SK-N-SH (cell line): ENCODE measurements around the gene MIGA2.
"Not testable (repeated sequence)": the region's sequence is repeated elsewhere in the genome, so short reads cannot be mapped to it uniquely, and the experiment has no call there.

Experiments used
- GABPA ChIP-seq: IDR thresholded peaks from 2 replicates; pipeline ENCODE4 v1.4.0; 2012; ENCODE audit warnings: low read depth, mild to moderate bottlenecking
- MXI1 ChIP-seq: IDR thresholded peaks from 2 replicates; pipeline ENCODE4 v1.6.1; 2012; ENCODE audit warnings: mild to moderate bottlenecking, low read depth, low read length, improper control_type of control experiment
- POLR2AphosphoS5 ChIP-seq: IDR thresholded peaks from 2 replicates; pipeline ENCODE4 v1.6.1; 2012; ENCODE audit warnings: low read depth, low read length
- RAD21 ChIP-seq: IDR thresholded peaks from 2 replicates; pipeline ENCODE4 v1.6.1; 2012; ENCODE audit warnings: mild to moderate bottlenecking, low read length
- RFX5 ChIP-seq: IDR thresholded peaks from 2 replicates; pipeline ENCODE4 v1.6.1; 2012; ENCODE audit warnings: mild to moderate bottlenecking, improper control_type of control experiment, low read length
- TCF12 ChIP-seq: IDR thresholded peaks from 2 replicates; pipeline ENCODE4 v1.4.0; 2012
- TEAD4 ChIP-seq: IDR thresholded peaks from 2 replicates; pipeline ENCODE4 v1.4.0; 2012; ENCODE audit warnings: mild to moderate bottlenecking, borderline replicate concordance; ENCODE audit not compliant: insufficient read depth
- TF ChIP-seq, protein P1 (sequence below): fragments of 200-600 bp; sonication (generic); IDR thresholded peaks from 2 replicates; pipeline ENCODE4 v1.6.1; 2017; ENCODE audit warnings: antibody characterized with exemption, mild to moderate bottlenecking, moderate library complexity
- TF ChIP-seq, protein P2 (sequence below): IDR thresholded peaks from 2 replicates; pipeline ENCODE4 v1.6.1; 2012; ENCODE audit warnings: mild to moderate bottlenecking, low read depth, low read length, moderate library complexity
- TF ChIP-seq, protein P3 (sequence below): IDR thresholded peaks from 2 replicates; pipeline ENCODE4; 2012

DNA sequence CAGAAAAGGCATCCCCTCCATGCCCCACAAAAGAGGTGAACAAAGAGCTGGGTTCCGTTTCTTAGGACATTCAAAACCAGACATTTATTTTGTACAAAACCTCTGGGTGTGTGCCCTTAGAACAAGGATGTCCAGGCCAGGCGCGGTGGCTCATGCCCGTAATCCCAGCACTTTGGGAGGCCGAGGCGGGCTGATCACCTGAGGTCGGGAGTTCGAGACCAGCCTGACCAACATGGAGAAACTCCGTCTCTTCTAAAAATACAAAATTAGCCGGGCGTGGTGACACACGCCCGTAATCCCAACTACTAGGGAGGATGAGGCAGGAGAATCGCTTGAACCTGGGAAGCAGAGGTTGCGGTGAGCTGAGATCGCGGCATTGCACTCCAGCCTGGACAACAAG lies 76.1 kb downstream of the MIGA2 start:
- not testable (repeated sequence) for TF ChIP-seq GABPA, MXI1, TEAD4, POLR2AphosphoS5, TCF12, RAD21, RFX5
- TF ChIP-seq, protein P1, sequence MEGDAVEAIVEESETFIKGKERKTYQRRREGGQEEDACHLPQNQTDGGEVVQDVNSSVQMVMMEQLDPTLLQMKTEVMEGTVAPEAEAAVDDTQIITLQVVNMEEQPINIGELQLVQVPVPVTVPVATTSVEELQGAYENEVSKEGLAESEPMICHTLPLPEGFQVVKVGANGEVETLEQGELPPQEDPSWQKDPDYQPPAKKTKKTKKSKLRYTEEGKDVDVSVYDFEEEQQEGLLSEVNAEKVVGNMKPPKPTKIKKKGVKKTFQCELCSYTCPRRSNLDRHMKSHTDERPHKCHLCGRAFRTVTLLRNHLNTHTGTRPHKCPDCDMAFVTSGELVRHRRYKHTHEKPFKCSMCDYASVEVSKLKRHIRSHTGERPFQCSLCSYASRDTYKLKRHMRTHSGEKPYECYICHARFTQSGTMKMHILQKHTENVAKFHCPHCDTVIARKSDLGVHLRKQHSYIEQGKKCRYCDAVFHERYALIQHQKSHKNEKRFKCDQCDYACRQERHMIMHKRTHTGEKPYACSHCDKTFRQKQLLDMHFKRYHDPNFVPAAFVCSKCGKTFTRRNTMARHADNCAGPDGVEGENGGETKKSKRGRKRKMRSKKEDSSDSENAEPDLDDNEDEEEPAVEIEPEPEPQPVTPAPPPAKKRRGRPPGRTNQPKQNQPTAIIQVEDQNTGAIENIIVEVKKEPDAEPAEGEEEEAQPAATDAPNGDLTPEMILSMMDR, result not testable (repeated sequence)
- TF ChIP-seq, protein P2, sequence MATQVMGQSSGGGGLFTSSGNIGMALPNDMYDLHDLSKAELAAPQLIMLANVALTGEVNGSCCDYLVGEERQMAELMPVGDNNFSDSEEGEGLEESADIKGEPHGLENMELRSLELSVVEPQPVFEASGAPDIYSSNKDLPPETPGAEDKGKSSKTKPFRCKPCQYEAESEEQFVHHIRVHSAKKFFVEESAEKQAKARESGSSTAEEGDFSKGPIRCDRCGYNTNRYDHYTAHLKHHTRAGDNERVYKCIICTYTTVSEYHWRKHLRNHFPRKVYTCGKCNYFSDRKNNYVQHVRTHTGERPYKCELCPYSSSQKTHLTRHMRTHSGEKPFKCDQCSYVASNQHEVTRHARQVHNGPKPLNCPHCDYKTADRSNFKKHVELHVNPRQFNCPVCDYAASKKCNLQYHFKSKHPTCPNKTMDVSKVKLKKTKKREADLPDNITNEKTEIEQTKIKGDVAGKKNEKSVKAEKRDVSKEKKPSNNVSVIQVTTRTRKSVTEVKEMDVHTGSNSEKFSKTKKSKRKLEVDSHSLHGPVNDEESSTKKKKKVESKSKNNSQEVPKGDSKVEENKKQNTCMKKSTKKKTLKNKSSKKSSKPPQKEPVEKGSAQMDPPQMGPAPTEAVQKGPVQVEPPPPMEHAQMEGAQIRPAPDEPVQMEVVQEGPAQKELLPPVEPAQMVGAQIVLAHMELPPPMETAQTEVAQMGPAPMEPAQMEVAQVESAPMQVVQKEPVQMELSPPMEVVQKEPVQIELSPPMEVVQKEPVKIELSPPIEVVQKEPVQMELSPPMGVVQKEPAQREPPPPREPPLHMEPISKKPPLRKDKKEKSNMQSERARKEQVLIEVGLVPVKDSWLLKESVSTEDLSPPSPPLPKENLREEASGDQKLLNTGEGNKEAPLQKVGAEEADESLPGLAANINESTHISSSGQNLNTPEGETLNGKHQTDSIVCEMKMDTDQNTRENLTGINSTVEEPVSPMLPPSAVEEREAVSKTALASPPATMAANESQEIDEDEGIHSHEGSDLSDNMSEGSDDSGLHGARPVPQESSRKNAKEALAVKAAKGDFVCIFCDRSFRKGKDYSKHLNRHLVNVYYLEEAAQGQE, result not testable (repeated sequence)
- TF ChIP-seq, protein P3, sequence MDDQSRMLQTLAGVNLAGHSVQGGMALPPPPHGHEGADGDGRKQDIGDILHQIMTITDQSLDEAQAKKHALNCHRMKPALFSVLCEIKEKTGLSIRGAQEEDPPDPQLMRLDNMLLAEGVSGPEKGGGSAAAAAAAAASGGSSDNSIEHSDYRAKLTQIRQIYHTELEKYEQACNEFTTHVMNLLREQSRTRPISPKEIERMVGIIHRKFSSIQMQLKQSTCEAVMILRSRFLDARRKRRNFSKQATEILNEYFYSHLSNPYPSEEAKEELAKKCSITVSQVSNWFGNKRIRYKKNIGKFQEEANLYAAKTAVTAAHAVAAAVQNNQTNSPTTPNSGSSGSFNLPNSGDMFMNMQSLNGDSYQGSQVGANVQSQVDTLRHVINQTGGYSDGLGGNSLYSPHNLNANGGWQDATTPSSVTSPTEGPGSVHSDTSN, result not testable (repeated sequence)
